Astrocyte (in vitro differentiated cells and primary cell): ENCODE results near the gene GRIK3.

ENCODE experiments used
- CTCF ChIP-seq: IDR thresholded peaks from 2 replicates; pipeline ENCODE4 v1.5.1; 2011; ENCODE audit warnings: low read depth, mild to moderate bottlenecking, inconsistent platforms, low read length, moderate library complexity; ENCODE audit not compliant: insufficient read depth
- EZH2 ChIP-seq: IDR thresholded peaks from 2 replicates; pipeline ENCODE4 v1.6.1; 2012; ENCODE audit warnings: mild to moderate bottlenecking, low read length, inconsistent platforms; ENCODE audit not compliant: insufficient read depth

- TF ChIP-seq CTCF (no peak), EZH2 (no peak)
Observed at GRCh38 chr1:36769886-36770830, 264.2 kb downstream of the GRIK3 start.
